IPS-15b (cell line): ENCODE measurements around the gene CRIM1.

ENCODE experiments used
- H3K27me3 ChIP-seq: one replicate; pipeline ENCODE4 v1.6.1; 2013; ENCODE audit warnings: low read length; ENCODE audit not compliant: control insufficient read depth, insufficient read depth
- H3K36me3 ChIP-seq: one replicate; pipeline ENCODE4 v1.6.1; 2013; ENCODE audit warnings: low read length; ENCODE audit not compliant: control insufficient read depth, insufficient read depth
- H3K4me1 ChIP-seq: one replicate; pipeline ENCODE4 v1.6.1; 2013; ENCODE audit warnings: mild to moderate bottlenecking, low read length; ENCODE audit not compliant: control insufficient read depth, insufficient read depth
- H3K4me3 ChIP-seq: one replicate; pipeline ENCODE4 v1.5.1; 2013; ENCODE audit warnings: low read depth, low read length
- H3K9ac ChIP-seq: one replicate; pipeline ENCODE4 v1.6.1; 2013; ENCODE audit warnings: low read depth, mild to moderate bottlenecking, low read length
- H3K9me3 ChIP-seq: one replicate; pipeline ENCODE4 v1.6.1; 2013; ENCODE audit warnings: mild to moderate bottlenecking, low read length; ENCODE audit not compliant: control insufficient read depth, insufficient read depth

Gene CRIM1

GRCh38 chr2:36455011-36455410 lies 99.4 kb downstream of the CRIM1 start:
- Histone ChIP-seq H3K9ac (no peak overlapping the region), H3K36me3 (no peaks in the 10 kb centered on the region), H3K4me1 (peaks cover 18% of the 10 kb centered on the region), H3K4me3 (no peak overlapping the region), H3K9me3 (no peaks in the 10 kb centered on the region), H3K27me3 (no peaks in the 10 kb centered on the region)

DNA sequence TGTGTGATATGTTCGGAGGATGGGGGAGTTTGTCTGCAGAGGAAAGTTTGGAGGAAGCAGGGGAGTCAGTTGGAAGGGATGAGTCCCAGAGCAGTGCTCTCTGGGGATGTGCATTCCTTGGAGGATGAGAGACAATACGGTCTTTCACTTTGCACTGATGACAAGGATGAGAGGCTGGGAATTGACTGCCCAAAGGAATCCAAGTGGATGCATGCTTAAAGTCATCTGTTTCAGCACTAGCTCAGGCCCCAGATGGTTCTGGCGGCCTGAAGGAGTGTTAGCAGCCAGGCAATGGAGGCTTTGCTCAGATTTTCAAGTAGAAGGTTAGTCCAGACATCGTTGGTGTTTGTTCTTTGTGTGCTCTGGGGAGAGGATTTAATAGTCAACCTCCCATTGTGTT lies 100.2 kb downstream of the CRIM1 start:
- Histone ChIP-seq H3K4me1 (peaks cover 26% of the 10 kb centered on the region), H3K4me3 (no peak overlapping the region), H3K9me3 (no peaks in the 10 kb centered on the region), H3K9ac (no peak overlapping the region), H3K36me3 (no peaks in the 10 kb centered on the region), H3K27me3 (no peaks in the 10 kb centered on the region)

DNA sequence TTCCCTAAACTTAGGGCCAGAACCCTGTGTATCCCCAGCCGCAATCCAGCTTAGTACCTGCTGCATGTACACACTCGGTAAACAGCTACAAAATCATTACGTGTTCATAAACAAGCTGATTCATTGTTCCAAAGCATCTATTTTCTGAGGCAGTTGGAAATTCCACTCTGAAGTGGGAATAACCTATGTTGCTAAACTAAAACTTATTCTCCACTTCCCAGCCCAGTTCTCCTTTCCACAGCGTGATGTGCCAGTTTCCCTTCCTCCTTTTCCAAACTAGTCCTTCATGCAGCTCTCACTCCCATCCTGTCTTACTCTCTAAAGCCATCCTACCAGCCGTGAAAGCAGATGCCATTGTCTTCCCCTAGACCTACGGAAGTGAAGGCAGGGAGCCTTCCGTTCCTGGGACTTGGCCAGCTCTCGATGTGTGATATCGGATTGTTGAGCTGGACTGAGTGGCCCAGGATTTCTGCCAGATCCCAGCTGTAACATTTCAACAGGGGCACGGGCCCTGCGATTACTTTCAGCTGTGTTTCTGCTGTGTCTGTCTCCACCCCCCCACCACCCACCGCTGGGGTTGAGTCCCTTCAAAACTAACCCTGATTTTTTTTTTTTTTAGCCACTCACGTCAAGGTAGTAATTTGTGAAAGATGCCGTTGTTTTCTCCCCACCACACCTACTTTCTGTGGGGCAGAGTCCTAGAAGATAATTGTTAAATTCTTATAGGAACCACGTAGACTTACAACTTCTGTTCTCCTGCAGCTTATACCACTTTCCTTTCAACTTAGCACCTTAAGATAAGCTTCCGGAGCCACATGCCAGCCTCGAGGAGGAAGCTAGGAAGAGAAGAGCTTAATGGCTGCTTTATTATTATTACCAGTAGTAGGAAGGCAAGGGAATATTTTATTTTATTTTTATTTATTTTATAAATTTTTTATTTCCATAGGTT lies 100.9 kb downstream of the CRIM1 start:
- Histone ChIP-seq H3K9ac (no peak overlapping the region), H3K27me3 (no peaks in the 10 kb centered on the region), H3K9me3 (no peaks in the 10 kb centered on the region), H3K36me3 (no peaks in the 10 kb centered on the region), H3K4me1 (peaks cover 32% of the 10 kb centered on the region), H3K4me3 (no peak overlapping the region)

DNA sequence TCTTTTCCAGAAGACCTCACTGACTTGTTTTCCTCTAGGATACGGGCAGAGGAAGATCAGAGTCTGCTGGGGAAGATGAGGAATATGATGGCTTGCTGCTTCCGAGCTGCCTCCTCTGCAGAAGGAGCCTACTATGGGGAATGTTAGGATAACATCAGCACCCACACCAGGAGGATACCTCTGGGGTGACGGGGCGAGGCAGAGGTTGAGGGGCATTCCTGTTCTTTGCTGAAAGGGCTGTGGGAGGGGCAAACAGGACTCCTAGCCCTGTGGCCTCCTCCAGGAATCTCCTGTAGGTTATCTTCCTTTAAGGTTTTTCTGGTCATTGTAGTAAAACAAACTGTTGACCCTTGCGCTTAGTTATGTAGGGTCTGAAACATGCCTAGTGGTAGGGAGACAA lies 102.5 kb downstream of the CRIM1 start:
- no peaks in the 10 kb centered on the region for H3K36me3 ChIP-seq
- H3K9ac ChIP-seq, result peak overlapping the region; percentile 48
- H3K9me3 ChIP-seq, result no peaks in the 10 kb centered on the region
- H3K4me3 ChIP-seq, result no peak overlapping the region
- H3K27me3 ChIP-seq, result no peaks in the 10 kb centered on the region
- H3K4me1 ChIP-seq, result peaks cover 44% of the 10 kb centered on the region

DNA sequence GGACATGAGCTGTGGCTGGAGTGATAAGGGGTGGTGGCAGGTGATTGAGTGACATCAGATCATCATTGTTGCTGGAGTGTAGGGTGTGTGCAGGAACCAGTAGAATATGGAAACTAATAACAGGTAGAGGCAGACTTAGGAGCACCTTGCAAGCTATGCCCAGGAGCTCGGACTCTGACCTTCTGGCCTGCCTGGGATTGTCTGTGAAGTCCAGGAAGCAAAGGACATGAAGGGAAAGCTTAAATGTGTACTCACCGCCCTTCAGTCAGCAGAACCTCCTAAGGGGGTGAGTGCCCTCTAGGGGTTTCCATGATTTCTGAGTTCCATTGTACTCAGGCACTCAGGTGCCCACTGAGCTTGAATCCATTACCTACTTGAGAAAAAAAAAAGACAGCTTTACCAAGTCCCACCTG lies 104.2 kb downstream of the CRIM1 start:
- Histone ChIP-seq H3K9me3 (no peaks in the 10 kb centered on the region), H3K4me3 (no peak overlapping the region), H3K36me3 (peaks cover 3% of the 10 kb centered on the region), H3K27me3 (no peaks in the 10 kb centered on the region), H3K4me1 (peaks cover 47% of the 10 kb centered on the region), H3K9ac (no peak overlapping the region)

DNA sequence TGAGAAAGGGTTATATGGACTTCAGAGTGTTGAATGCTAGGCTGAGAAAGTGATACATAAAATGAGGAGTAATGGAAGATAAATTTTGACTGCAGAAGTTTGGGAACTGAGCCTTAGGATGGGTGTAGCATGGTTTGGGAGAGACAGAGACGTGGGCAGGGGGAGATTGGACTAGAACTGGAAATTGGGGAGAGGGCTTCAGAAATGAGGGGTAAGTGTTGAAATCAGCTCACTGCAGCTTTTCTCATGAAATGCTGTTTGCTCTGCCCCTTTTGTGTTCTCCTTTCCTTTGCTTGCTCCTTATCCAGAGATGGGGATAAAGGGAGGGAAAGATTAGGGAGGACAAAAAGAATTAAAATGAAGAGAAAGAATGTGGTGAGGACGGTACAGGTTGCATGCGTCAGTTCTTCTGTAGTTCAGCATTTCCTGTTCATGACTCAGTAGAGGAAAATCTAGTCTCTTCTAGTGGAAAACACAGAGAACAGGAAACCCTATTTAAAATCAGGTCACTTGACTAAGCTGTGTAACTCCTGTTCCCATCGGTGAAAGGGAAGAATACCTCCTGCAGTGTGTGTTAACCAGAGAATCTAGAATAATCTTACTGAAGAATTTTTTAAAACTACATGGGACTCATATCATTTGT lies 105.6 kb downstream of the CRIM1 start:
- H3K9me3 ChIP-seq, result no peaks in the 10 kb centered on the region
- H3K9ac ChIP-seq, result peak overlapping the region; percentile 8
- no peak overlapping the region for H3K4me3 ChIP-seq
- H3K27me3 ChIP-seq, result no peaks in the 10 kb centered on the region
- peaks cover 3% of the 10 kb centered on the region for H3K36me3 ChIP-seq
- peaks cover 47% of the 10 kb centered on the region for H3K4me1 ChIP-seq

- H3K9me3 ChIP-seq, result no peaks in the 10 kb centered on the region
- H3K9ac ChIP-seq, result no peak overlapping the region
- peaks cover 47% of the 10 kb centered on the region for H3K4me1 ChIP-seq
- H3K36me3 ChIP-seq, result peaks cover 3% of the 10 kb centered on the region
- H3K27me3 ChIP-seq, result no peaks in the 10 kb centered on the region
- no peak overlapping the region for H3K4me3 ChIP-seq
These were observed 106.8 kb downstream of the CRIM1 start for GRCh38 chr2:36462311-36462935.

DNA sequence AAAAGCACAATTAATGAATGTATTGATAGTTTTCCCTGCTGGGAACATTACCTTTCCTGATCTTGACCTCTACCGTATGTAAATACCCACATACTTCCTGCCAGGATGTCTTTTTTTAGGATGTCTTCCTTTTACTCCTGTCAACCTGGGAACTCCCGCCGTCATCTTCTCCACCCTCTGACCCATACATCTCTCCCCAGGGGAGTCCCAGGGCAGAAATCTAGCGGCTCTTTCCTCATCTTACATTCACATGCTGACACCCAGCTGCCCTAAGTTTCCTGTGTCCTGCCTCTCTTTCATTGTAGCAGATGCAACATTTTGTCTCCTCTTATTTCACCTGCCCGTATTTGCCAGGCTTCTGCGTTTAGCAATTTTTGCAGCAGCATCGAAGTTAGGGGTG lies 107.8 kb downstream of the CRIM1 start:
- no peaks in the 10 kb centered on the region for H3K9me3 ChIP-seq
- no peak overlapping the region for H3K4me3 ChIP-seq
- H3K36me3 ChIP-seq, result peaks cover 3% of the 10 kb centered on the region
- H3K4me1 ChIP-seq, result peaks cover 43% of the 10 kb centered on the region
- no peak overlapping the region for H3K9ac ChIP-seq
- no peaks in the 10 kb centered on the region for H3K27me3 ChIP-seq

- no peak overlapping the region for H3K4me3 ChIP-seq
- no peak overlapping the region for H3K9ac ChIP-seq
- no peaks in the 10 kb centered on the region for H3K9me3 ChIP-seq
- H3K27me3 ChIP-seq, result no peaks in the 10 kb centered on the region
- H3K36me3 ChIP-seq, result peaks cover 3% of the 10 kb centered on the region
- peaks cover 35% of the 10 kb centered on the region for H3K4me1 ChIP-seq
These were observed 108.6 kb downstream of the CRIM1 start for GRCh38 chr2:36464006-36464721.

GRCh38 chr2:36466135-36466534 lies 110.6 kb downstream of the CRIM1 start:
- no peak overlapping the region for H3K4me3 ChIP-seq
- H3K36me3 ChIP-seq, result peaks cover 3% of the 10 kb centered on the region

DNA sequence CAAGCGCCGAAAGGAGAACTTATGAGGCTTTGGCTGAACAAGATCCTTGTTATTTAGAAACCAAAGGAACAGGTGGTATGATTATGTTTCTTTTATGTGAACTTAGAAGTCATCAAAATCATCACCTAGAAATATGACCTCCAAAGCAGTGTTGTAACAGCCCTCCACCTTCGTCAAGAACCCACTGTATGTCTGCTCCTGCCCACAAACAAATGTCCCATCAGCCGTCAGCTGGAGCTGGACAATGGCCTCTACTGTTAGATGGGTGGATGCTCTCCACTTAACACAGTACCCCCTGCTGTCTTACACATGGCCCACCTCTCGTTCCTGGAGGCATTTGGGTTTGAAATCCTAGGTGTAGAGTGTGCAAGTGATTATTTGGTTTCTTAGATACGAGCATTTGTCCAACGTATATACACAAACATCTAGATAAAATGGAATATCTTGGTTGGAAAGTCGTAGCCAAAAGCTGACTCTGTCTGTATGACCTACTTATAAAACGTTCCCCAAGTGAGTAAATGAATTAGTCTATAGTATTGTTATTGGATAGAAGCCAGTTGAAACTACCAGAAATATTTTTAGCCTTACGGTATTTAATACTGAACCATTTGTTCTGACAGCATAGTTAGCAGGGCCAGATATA lies 113.0 kb downstream of the CRIM1 start:
- peaks cover 1% of the 10 kb centered on the region for H3K4me1 ChIP-seq
- H3K4me3 ChIP-seq, result no peak overlapping the region
- no peaks in the 10 kb centered on the region for H3K27me3 ChIP-seq
- H3K36me3 ChIP-seq, result peaks cover 3% of the 10 kb centered on the region
- H3K9ac ChIP-seq, result no peak overlapping the region
- no peaks in the 10 kb centered on the region for H3K9me3 ChIP-seq

More at GRCh38 chr2:36466135-36466534, 110.6 kb downstream of the CRIM1 start:
- no peaks in the 10 kb centered on the region for H3K9me3 ChIP-seq
- H3K4me1 ChIP-seq, result peaks cover 18% of the 10 kb centered on the region
- no peak overlapping the region for H3K9ac ChIP-seq
- H3K27me3 ChIP-seq, result no peaks in the 10 kb centered on the region
